SK-N-SH (cell line): ENCODE measurements around the gene DOCK8. TPM values are rescaled to one million over a fixed set of nuclear protein-coding genes. Genes with fewer than 3 reads are reported as not detected.

ENCODE experiments used
- CTCF ChIA-PET: fragments of 300-600, 350-600 bp; formaldehyde crosslinking; extraction: SDS; loops from one replicate; lab custom pipeline; 2021; lab: Yijun Ruan, JAX
- POLR2A ChIA-PET: fragments of 350-600 bp; sonication (Branson Sonifier 250); formaldehyde crosslinking; extraction: SDS; loops from one replicate; lab custom pipeline; 2020; ENCODE audit warnings: antibody characterized with exemption, inconsistent platforms; lab: Yijun Ruan, JAX
- DNase-seq: peaks from one replicate; pipeline ENCODE4 v3.0.0; 2012
- H2AFZ ChIP-seq: fragments of 200-600 bp; sonication (generic); 2 replicates; pipeline ENCODE4 v1.8.1; 2016; ENCODE audit warnings: antibody characterized with exemption, mild to moderate bottlenecking, low read depth
- H3F3A ChIP-seq: fragments of 200-600 bp; sonication (generic); replicated peaks from 2 replicates; pipeline ENCODE3; 2016; ENCODE audit warnings: antibody characterized with exemption, mild to moderate bottlenecking; ENCODE audit not compliant: insufficient read depth
- H3K27ac ChIP-seq, 2 experiments: fragments of 200-500 bp in 1 of 2; fragments of 200-600 bp in 1 of 2; sonication (Bioruptor generic) in 1 of 2; sonication (generic), shearing (Covaris generic) in 1 of 2; 2 replicates each; pipeline versions ENCODE4 v1.5.1 to v1.6.1; 2014 to 2016; ENCODE audit warnings: low read depth in 2 of 2, inconsistent platforms in 1 of 2, low read length in 1 of 2, mild to moderate bottlenecking in 1 of 2, mixed read lengths in 1 of 2
- H3K27me3 ChIP-seq: fragments of 200-600 bp; sonication (generic), shearing (Covaris generic); 2 replicates; pipeline ENCODE4 v1.6.1; 2016; ENCODE audit warnings: mixed run types; ENCODE audit not compliant: insufficient read depth
- H3K36me3 ChIP-seq, 2 experiments: fragments of 200-500 bp in 1 of 2; fragments of 200-600 bp in 1 of 2; sonication (Bioruptor generic) in 1 of 2; sonication (generic) in 1 of 2; replicated peaks in 1 of 2; 2 replicates each; pipeline versions ENCODE3 to v1.5.1; 2014 to 2016; ENCODE audit warnings: low read length in 1 of 2, mild to moderate bottlenecking in 1 of 2; ENCODE audit not compliant: insufficient read depth in 2 of 2, control insufficient read depth in 1 of 2
- H3K4me1 ChIP-seq, 2 experiments: fragments of 200-500 bp in 1 of 2; fragments of 200-600 bp in 1 of 2; sonication (Bioruptor generic) in 1 of 2; sonication (generic), shearing (Covaris generic) in 1 of 2; 2 replicates each; pipeline versions ENCODE4 v1.5.1 to v1.6.1; 2014 to 2016; ENCODE audit warnings: low read depth in 1 of 2, low read length in 1 of 2, mixed run types in 1 of 2; ENCODE audit not compliant: insufficient read depth in 2 of 2, control insufficient read depth in 1 of 2
- H3K4me2 ChIP-seq: fragments of 200-600 bp; sonication (generic), shearing (Covaris generic); 2 replicates; pipeline ENCODE4 v1.6.1; 2017; ENCODE audit warnings: mixed run types
- H3K4me3 ChIP-seq, 2 experiments: fragments of 200-500 bp in 1 of 2; fragments of 200-600 bp in 1 of 2; sonication (Bioruptor generic) in 1 of 2; sonication (generic), shearing (Covaris generic) in 1 of 2; 2 replicates each; pipeline versions ENCODE4 v1.5.1 to v1.8.1; 2014 to 2016; ENCODE audit warnings: low read depth in 2 of 2, inconsistent platforms in 1 of 2, low read length in 1 of 2, mild to moderate bottlenecking in 1 of 2, mixed read lengths in 1 of 2, moderate library complexity in 1 of 2
- H3K79me2 ChIP-seq: fragments of 200-600 bp; sonication (generic); 2 replicates; pipeline ENCODE4 v1.8.1; 2017; ENCODE audit warnings: mild to moderate bottlenecking; ENCODE audit not compliant: insufficient read depth
- H3K9ac ChIP-seq: fragments of 200-600 bp; sonication (generic); 2 replicates; pipeline ENCODE4 v1.6.1; 2017; ENCODE audit warnings: mixed run types
- H3K9me2 ChIP-seq: fragments of 200-600 bp; sonication (generic); 2 replicates; pipeline ENCODE4 v1.6.1; 2017; ENCODE audit warnings: mixed run types
- H3K9me3 ChIP-seq: fragments of 200-600 bp; sonication (generic); 2 replicates; pipeline ENCODE4 v1.6.1; 2017; ENCODE audit warnings: mixed run types, mild to moderate bottlenecking, moderate library complexity
- H4K20me1 ChIP-seq: fragments of 200-600 bp; sonication (generic); 2 replicates; pipeline ENCODE4 v1.6.1; 2017; ENCODE audit warnings: mild to moderate bottlenecking, mixed run types; ENCODE audit not compliant: insufficient read depth
- CHD2 ChIP-seq: fragments of 150-350 bp; IDR thresholded peaks from 2 replicates; pipeline ENCODE4 v1.6.1; 2018; ENCODE audit warnings: low read length; ENCODE audit not compliant: partially characterized antibody
- ELF1 ChIP-seq: IDR thresholded peaks from 2 replicates; pipeline ENCODE4 v1.4.0; 2012
- EZH2phosphoT487 ChIP-seq: fragments of 200-600 bp; sonication (generic); IDR thresholded peaks from 2 replicates; pipeline ENCODE4 v1.6.1; 2017; ENCODE audit warnings: low read depth, mixed run types, mild to moderate bottlenecking, antibody characterized with exemption, moderate library complexity, borderline replicate concordance
- FOSL2 ChIP-seq: IDR thresholded peaks from 2 replicates; pipeline ENCODE4 v1.4.0; 2012; ENCODE audit warnings: low read depth, mild to moderate bottlenecking, moderate library complexity, borderline replicate concordance
- FOXM1 ChIP-seq: IDR thresholded peaks from 2 replicates; pipeline ENCODE4 v1.4.0; 2012; ENCODE audit warnings: low read depth, mild to moderate bottlenecking
- GABPA ChIP-seq: IDR thresholded peaks from 2 replicates; pipeline ENCODE4 v1.4.0; 2012; ENCODE audit warnings: low read depth, mild to moderate bottlenecking
- GATA2 ChIP-seq: sonication (generic); formaldehyde crosslinking; IDR thresholded peaks from 2 replicates; pipeline ENCODE4 v1.5.0; 2020; ENCODE audit warnings: mild to moderate bottlenecking, missing genetic modification reagents
- MAX ChIP-seq: IDR thresholded peaks from 2 replicates; pipeline ENCODE4 v1.4.0; 2012; ENCODE audit warnings: low read depth
- MXI1 ChIP-seq: IDR thresholded peaks from 2 replicates; pipeline ENCODE4 v1.6.1; 2012; ENCODE audit warnings: mild to moderate bottlenecking, low read depth, low read length, improper control_type of control experiment
- NFIC ChIP-seq: IDR thresholded peaks from 2 replicates; pipeline ENCODE4 v1.4.0; 2012; ENCODE audit warnings: borderline replicate concordance
- NRF1 ChIP-seq: IDR thresholded peaks from 2 replicates; pipeline ENCODE4 v1.6.1; 2012; ENCODE audit warnings: low read depth, mild to moderate bottlenecking, low read length
- PBX3 ChIP-seq: IDR thresholded peaks from 2 replicates; pipeline ENCODE4; 2012
- RCOR1 ChIP-seq: fragments of 150-350 bp; IDR thresholded peaks from 2 replicates; pipeline ENCODE4 v1.6.1; 2017; ENCODE audit warnings: antibody characterized with exemption, low read length
- REST ChIP-seq: IDR thresholded peaks from 2 replicates; pipeline ENCODE4 v1.6.1; 2012; ENCODE audit warnings: mild to moderate bottlenecking, low read depth, low read length, moderate library complexity
- RFX5 ChIP-seq: IDR thresholded peaks from 2 replicates; pipeline ENCODE4 v1.6.1; 2012; ENCODE audit warnings: mild to moderate bottlenecking, improper control_type of control experiment, low read length
- RXRA ChIP-seq: IDR thresholded peaks from 2 replicates; pipeline ENCODE4 v1.4.0; 2012; ENCODE audit warnings: low read depth, mild to moderate bottlenecking, borderline replicate concordance
- SIN3A ChIP-seq: IDR thresholded peaks from 2 replicates; pipeline ENCODE4 v1.6.1; 2012; ENCODE audit warnings: low read depth, mild to moderate bottlenecking, low read length, moderate library complexity, borderline replicate concordance
- SMC3 ChIP-seq: IDR thresholded peaks from 2 replicates; pipeline ENCODE4 v1.6.1; 2012; ENCODE audit warnings: low read depth, low read length, improper control_type of control experiment
- TAF1 ChIP-seq: IDR thresholded peaks from 2 replicates; pipeline ENCODE4 v1.6.1; 2012; ENCODE audit warnings: low read depth, mild to moderate bottlenecking, low read length, moderate library complexity, borderline replicate concordance
- TCF12 ChIP-seq: IDR thresholded peaks from 2 replicates; pipeline ENCODE4 v1.4.0; 2012
- TEAD4 ChIP-seq: IDR thresholded peaks from 2 replicates; pipeline ENCODE4 v1.4.0; 2012; ENCODE audit warnings: mild to moderate bottlenecking, borderline replicate concordance; ENCODE audit not compliant: insufficient read depth
- WGBS: methylation state at CpG from one replicate; pipeline ENCODE4 v1.1.6; 2017; ENCODE audit warnings: low lambda C conversion rate; 5-methylcytosine and 5-hydroxymethylcytosine counted together
- polyA plus RNA-seq, 3 experiments: library from polyadenylated mRNA; depleted of rRNA; stranded (reverse); fragments of >200 nt; gene quantifications; 2 replicates each; pipeline ENCODE4 v1.2.3, GENCODE V29; 2012

Gene DOCK8
- polyA plus RNA-seq, 1 of the 3 experiments (the other 2 are of a cell fraction) = not detected

GRCh38 chr9:286071-286740 lies 71.5 kb downstream of the DOCK8 start:
- Histone ChIP-seq H3K4me1 (no peaks in the 10 kb centered on the region), H3K36me3 (no peaks in the 10 kb centered on the region), H3K4me3 (no peak overlapping the region), H4K20me1 (no peaks in the 10 kb centered on the region), H3F3A (peaks cover 4% of the 10 kb centered on the region), H3K9me2 (no peaks in the 10 kb centered on the region), H3K4me2 (no peak overlapping the region), H3K9ac (no peak overlapping the region), H3K9me3 (no peaks in the 10 kb centered on the region), H3K27me3 (0 out of 2 replicates have a peak, but pooled peaks cover 6% of the 10 kb centered on the region), H3K79me2 (no peaks in the 10 kb centered on the region), H3K27ac (no peak overlapping the region), H2AFZ (no peak overlapping the region)
- TF ChIP-seq EZH2phosphoT487 = no peak
- TF ChIP-seq TAF1 = no peak
- TF ChIP-seq TEAD4 = no peak
- no peak for TF ChIP-seq MAX
- TF ChIP-seq PBX3 = no peak
- no peak for TF ChIP-seq REST
- no peak for TF ChIP-seq FOSL2
- TF ChIP-seq GABPA = no peak
- no peak for TF ChIP-seq MXI1
- TF ChIP-seq SIN3A = no peak
- ChIA-PET CTCF (no interaction called here), POLR2A (no interaction called here)
- DNase-seq = no peak
- WGBS = 8% methylated on average over 12 of the region's 12 CpGs

GRCh38 chr9:289121-289520 lies 74.5 kb downstream of the DOCK8 start:
- H3K27ac ChIP-seq = no peak overlapping the region
- H3K79me2 ChIP-seq = no peaks in the 10 kb centered on the region
- peaks cover 4% of the 10 kb centered on the region for H3F3A ChIP-seq
- no peak for DNase-seq
- H3K36me3 ChIP-seq = no peaks in the 10 kb centered on the region
- WGBS = 2% methylated on average over 4 of the region's 4 CpGs
- H3K9me3 ChIP-seq = no peaks in the 10 kb centered on the region
- no peaks in the 10 kb centered on the region for H4K20me1 ChIP-seq
- no peak overlapping the region for H2AFZ ChIP-seq
- no peak overlapping the region for H3K4me3 ChIP-seq
- H3K4me1 ChIP-seq = no peaks in the 10 kb centered on the region
- TF ChIP-seq NFIC = no peak
- TF ChIP-seq SMC3 = no peak
- no peak for TF ChIP-seq GATA2 (CRISPR knock-in tag)
- no peak for TF ChIP-seq PBX3
- no peak for TF ChIP-seq MAX
- no peak for TF ChIP-seq EZH2phosphoT487
- TF ChIP-seq TCF12 = no peak
- TF ChIP-seq RCOR1 = no peak
- no peak for TF ChIP-seq NRF1
- TF ChIP-seq RFX5 = no peak
- TF ChIP-seq MXI1 = no peak
- TF ChIP-seq CHD2 = no peak
- TF ChIP-seq FOXM1 = no peak
- no peak for TF ChIP-seq RXRA
- no peak for TF ChIP-seq ELF1
- ChIA-PET POLR2A (no interaction called here), CTCF (no interaction called here)
- H3K9me2 ChIP-seq = no peaks in the 10 kb centered on the region
- H3K4me2 ChIP-seq = no peak overlapping the region
- no peak overlapping the region for H3K9ac ChIP-seq
- no peaks in the 10 kb centered on the region for H3K27me3 ChIP-seq
